PFSK-1 (cell line): ENCODE measurements around the gene RANBP2.

ENCODE experiments used
- FOXP2 ChIP-seq: optimal IDR thresholded peaks from 2 replicates; pipeline ENCODE3; 2011; ENCODE audit warnings: borderline replicate concordance, control low read depth, inconsistent platforms; ENCODE audit not compliant: insufficient read depth; ENCODE audit errors: extremely low read length, extremely low read depth
- POLR2AphosphoS5 ChIP-seq: IDR thresholded peaks from 2 replicates; pipeline ENCODE4 v1.6.1; 2012; ENCODE audit warnings: low read depth, mild to moderate bottlenecking, control low read depth, low read length, moderate library complexity
- SIN3A ChIP-seq: IDR thresholded peaks from 2 replicates; pipeline ENCODE4 v1.6.1; 2012; ENCODE audit warnings: mild to moderate bottlenecking, low read length, moderate library complexity, borderline replicate concordance; ENCODE audit not compliant: insufficient read depth
- TAF1 ChIP-seq: IDR thresholded peaks from 2 replicates; pipeline ENCODE4 v1.6.1; 2012; ENCODE audit warnings: low read length, control low read depth, borderline replicate concordance; ENCODE audit not compliant: insufficient read depth
- TF ChIP-seq, protein P1 (sequence below), 2 experiments: IDR thresholded peaks; 2 replicates each; pipeline versions ENCODE4 v1.6.1 to v1.8.0; 2011 to 2012; ENCODE audit warnings: low read depth in 2 of 2, low read length in 2 of 2, control low read depth in 1 of 2, inconsistent platforms in 1 of 2, mild to moderate bottlenecking in 1 of 2, moderate library complexity in 1 of 2; ENCODE audit not compliant: insufficient read depth in 1 of 2

DNA sequence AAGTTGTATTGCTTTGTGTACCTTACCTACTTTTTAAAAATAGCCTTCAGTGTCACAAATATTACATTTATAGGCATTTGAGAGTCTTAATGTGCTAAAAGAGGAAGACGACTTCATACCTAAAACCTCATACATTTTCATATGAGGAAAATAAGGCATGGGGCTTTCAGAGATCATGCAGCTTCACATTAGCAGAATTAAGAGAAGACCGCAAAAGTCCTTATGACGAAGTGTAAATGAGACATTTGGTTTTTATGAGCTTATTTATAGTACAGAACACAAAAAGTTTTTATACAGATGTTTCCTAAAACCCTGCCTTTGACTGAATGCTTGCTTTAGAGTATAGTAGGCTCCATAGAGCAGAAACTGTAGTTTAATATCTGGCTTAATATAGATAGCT is 57.2 kb downstream of the RANBP2 start:
- TF ChIP-seq, protein P1, sequence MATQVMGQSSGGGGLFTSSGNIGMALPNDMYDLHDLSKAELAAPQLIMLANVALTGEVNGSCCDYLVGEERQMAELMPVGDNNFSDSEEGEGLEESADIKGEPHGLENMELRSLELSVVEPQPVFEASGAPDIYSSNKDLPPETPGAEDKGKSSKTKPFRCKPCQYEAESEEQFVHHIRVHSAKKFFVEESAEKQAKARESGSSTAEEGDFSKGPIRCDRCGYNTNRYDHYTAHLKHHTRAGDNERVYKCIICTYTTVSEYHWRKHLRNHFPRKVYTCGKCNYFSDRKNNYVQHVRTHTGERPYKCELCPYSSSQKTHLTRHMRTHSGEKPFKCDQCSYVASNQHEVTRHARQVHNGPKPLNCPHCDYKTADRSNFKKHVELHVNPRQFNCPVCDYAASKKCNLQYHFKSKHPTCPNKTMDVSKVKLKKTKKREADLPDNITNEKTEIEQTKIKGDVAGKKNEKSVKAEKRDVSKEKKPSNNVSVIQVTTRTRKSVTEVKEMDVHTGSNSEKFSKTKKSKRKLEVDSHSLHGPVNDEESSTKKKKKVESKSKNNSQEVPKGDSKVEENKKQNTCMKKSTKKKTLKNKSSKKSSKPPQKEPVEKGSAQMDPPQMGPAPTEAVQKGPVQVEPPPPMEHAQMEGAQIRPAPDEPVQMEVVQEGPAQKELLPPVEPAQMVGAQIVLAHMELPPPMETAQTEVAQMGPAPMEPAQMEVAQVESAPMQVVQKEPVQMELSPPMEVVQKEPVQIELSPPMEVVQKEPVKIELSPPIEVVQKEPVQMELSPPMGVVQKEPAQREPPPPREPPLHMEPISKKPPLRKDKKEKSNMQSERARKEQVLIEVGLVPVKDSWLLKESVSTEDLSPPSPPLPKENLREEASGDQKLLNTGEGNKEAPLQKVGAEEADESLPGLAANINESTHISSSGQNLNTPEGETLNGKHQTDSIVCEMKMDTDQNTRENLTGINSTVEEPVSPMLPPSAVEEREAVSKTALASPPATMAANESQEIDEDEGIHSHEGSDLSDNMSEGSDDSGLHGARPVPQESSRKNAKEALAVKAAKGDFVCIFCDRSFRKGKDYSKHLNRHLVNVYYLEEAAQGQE (IDR thresholded peaks at IDR 0.05; ENCODE audit: insufficient read depth in 1 of 2, low read depth in 2 of 2, low read length in 2 of 2): no peak
- no peak for TF ChIP-seq POLR2AphosphoS5
- no peak for TF ChIP-seq SIN3A
- no peak for TF ChIP-seq FOXP2
- TF ChIP-seq TAF1: no peak
